Posterior cingulate gyrus (tissue), 11 donors: ENCODE results near the gene KRT222.

Experiments used
- DNase-seq, 10 donors: peaks; one replicate each; pipeline versions ENCODE4 v3.0.0 to v3.0.0-alpha.2; 2020 to 2021; ENCODE audit warnings: mixed read lengths in 3 of 10
- intact Hi-C: fragments of 100-400 bp; cut with DNase I; formaldehyde crosslinking; loops from one replicate; pipeline ENCODE4 v1.15.1; 2023

The KRT222 gene

DNA sequence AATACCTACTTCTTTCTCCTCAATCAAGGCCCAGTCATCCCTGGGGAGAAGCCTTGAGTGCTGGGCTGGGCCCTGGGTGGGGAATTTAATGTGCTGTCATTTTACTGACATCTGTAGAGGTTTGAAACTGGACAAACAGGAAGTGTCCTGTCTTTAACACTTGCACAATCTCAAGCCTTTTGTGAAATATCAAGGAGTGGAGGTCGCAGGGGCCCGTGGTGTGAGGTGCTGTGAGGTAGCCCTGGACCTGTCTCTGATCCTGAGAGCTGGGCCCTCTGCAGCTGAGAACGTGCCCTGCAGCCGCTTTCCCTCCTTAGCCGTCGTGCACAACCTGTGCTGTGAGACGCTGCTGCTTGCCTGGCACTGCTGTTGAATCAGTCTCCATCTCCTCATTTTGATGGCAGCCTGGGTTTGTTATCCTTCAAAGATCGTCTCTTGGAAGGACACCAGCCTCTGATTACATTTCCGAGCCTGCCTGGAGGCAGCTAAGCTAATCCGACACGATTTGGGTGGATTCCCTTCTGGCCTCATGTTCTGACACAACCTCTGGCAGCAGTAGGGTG lies 47.2 kb downstream of the KRT222 start:
- intact Hi-C loops, result no loop called here
- DNase-seq, result no peak

DNA sequence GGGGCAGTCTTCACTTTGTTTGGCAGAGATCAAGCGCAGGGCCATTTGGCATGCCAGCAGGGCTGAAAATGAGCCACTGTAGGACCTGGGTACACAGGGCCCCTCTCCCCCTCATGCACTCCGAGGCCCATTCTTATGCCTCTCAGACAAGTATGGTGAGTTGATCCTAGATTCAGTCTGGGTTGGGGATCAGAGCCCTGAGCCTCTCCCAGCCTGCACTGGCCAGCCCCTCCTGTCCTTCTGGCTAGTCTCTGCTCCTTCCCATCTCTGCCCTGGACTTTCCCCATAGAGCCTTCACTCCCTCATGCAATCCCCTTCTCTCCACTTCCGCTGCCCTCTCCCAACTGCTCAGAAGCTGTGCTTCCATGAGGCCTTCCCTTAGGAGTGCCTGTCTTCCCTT lies 48.4 kb downstream of the KRT222 start:
- intact Hi-C loops, result no loop called here
- DNase-seq, result no peak

DNA sequence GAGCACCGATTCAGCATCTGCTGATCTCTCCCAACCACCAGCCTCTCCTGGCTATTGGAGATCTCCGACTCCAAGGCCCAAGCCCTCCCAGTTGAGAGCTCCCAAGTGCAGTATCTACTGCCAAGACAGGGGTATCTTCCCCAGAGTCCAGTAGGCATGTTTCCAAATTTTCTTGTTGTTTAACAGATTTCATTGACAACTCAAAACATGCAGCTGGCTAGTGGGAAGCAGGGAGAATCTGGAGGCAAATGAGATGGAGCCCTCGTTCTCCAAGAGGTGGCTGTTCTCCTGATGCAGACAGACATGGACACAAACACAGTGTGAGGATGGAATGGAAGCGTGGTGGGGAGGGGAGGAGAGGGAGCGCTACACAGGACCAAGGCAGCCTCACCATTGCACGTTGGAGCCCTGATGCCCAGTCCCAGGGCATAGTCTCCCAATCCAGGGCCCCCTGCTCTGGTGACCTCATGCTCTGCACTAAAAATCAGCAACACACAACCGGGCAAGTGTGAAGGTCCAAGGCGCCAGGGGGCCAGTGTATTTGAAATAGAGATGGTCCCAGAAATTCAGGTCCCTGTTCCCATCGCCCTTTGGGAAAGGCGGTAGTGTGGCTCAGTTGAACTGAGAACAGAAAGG lies 49.0 kb downstream of the KRT222 start:
- intact Hi-C loops, result no loop called here
- DNase-seq, result no peak

DNA sequence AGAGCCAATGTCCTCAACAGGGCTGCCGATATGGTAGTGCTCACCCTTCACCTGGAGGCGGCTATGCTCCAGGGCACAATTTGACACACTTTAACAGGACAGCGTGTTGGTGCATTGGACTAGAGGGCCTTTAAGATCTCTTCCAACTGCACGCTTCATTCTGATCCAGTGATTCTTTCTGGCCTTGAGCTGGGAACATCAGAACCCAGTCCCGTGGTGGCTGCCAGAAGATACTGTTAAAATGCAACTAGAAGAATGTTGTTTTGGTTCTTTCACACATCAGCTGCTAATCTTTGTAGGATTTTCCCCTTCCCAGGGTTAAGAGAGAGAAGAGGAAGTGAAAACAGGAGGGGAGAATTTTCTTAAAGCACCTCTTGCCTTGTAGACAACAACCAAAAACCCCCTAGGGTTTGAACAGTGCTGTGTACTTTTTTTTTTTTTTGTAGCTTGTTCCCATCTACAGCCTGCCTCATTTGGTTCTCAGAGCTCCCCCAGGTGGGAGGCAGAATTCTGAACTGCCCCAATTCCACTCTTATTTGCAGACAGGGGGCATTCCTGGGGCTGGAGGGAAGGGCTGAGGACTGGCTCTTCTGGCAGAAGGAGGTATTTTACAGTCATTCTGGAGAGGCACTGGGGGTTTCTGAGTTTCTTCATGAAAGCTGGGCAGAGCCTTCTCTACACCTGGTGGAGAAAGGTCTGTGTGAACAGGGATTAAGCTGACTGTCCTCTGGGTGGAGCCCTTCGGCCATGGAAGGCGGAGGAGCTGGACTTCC lies 49.7 kb downstream of the KRT222 start:
- intact Hi-C loops, result no loop called here
- DNase-seq, result peak in 6 of 10 donors; percentile 22 to 93 (median 34)

DNA sequence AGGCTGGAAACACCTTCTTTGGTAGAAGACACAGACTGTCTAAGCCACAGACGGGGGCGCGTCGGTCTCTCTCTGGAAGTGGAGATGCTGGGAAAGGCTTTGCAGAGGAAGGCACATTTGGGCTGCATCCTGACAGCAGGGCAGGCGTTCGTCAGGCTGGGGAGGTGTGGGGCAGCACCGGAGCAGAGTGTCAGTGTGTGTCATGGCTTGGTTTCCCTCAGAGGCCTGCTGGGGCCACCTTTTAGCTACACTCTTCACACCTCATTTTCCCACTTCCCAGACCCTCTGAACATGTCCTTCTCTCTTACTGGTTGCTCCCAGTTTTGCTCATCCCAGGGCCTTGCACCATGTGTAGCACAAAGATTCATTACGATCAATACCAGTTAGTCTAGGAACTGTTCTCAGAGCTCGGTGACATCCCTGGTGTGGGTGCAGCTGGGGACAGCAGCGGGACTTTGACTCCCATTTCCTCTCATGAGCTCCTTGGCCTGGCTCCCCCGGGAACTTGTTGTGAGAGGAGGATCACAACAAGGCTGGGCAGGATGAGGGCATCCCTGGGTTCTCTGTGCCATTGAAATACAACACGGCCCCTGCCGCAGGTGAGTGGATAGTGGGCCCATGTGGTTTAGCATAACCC lies 50.4 kb downstream of the KRT222 start:
- intact Hi-C loops, result no loop called here
- no peak for DNase-seq

DNA sequence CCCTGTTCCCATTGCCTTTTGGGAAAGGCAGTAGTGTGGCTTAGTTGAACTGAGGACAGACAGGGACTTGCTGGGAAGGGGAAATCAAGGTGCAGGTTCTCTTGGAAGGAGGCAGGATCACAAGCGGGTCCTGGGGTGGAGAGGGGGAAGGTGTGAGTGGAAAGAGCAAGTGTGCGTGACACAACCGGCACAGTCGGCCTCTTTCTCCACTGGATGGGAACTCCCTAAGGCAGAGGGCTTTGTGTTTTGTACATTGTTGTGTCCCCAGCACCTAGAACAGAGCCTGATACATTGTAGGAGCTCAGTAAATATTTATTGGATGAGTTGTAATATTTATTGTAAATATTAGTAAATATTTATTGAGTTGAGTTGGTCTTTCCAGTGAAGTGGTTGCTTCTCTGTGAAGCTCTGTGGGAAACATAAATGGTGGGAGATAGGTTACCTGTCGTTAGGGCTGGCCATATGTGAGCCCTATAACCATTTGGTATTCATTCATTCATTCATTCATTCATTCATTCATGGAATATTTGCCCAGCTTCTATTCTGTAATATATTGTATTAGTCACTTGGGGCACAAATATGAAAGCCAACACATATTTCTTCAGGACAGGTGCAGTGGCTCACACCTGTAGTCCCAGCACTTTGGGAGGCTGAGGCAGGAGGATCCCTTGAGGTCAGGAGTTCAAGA lies 51.4 kb downstream of the KRT222 start:
- intact Hi-C loops, result no loop called here
- no peak for DNase-seq

DNA sequence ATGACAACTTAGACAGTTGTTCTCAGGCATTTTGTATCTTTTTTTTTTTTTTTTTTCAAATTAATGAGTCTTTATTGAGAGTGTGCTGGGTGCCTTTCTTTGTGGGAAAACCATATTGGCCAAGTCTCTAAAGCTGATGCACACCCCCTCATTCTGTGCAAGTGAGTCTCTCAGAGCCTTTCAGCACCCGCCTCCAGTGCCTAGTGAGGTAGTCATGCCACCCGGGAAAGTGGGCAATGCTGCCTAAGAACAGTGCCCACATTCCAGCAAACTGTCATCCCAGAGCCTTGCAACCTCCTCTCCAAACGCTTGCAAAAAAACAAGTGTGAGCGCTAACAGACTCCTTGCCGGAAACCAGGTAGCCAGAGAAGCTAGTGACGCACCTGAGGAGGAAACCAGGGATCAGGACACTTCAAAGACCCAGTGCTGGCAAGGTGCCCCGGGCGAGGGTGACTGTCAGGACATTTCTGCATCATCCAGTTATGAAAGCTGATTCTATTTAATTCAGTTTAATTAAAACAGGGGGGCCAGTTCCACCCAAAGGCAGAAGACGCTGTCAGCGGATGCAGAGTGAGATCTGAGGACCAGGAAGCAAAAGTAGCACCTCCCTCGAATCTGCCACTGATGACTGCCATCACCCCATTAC lies 52.3 kb downstream of the KRT222 start:
- DNase-seq, result peak in 8 of 10 donors; percentile 51 to 95 (median 68)
- intact Hi-C loops, result no loop called here

DNA sequence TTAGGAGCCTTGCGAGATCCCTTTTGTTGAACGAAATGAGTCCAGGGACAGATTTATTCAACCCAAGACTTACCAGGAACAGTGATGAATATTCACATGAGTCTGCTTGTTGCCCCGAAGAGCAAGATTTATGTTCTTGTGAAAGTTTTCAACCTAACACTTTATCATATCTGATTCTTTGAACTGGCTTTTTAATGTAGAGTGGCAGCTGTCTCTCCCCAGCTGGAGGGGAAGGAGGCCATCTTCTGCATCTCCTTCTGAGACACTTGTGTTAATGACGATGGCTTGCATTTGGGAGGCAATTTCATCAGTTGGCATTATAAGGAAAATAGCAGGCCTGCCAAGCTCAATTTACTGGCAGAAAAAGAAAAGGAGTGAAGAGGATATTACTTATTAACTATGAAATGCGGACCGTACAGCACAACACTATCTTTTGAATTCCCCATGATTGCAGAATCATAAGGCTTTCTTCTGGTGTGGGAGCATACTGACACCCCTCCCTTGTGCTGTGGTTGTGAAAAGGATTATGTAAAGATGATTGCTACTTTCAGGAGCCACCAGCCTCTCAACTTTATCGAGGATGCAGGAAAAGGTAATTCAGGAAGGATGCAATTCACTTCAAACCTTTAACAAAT lies 53.0 kb downstream of the KRT222 start:
- intact Hi-C loops, result no loop called here
- no peak for DNase-seq

DNA sequence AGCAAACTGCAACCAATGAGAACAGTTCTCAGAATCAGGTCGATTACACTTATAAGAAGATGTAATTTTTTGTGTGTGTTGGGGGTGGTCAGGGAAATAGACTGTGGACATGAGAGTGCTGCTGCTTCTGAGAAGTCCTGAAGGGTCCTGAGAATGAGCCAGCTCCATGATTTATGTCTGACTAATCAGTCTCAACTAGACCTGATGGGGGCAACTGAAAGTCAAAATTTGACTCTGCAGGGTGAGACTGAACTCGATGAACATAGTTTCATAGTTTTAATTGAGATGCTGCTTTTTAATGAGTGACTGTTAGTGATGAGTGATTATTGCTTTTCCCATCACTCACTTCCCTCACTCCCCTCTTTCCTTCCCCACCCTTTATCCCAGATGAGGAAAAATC lies 54.6 kb downstream of the KRT222 start:
- no peak for DNase-seq
- intact Hi-C loops, result no loop called here

DNA sequence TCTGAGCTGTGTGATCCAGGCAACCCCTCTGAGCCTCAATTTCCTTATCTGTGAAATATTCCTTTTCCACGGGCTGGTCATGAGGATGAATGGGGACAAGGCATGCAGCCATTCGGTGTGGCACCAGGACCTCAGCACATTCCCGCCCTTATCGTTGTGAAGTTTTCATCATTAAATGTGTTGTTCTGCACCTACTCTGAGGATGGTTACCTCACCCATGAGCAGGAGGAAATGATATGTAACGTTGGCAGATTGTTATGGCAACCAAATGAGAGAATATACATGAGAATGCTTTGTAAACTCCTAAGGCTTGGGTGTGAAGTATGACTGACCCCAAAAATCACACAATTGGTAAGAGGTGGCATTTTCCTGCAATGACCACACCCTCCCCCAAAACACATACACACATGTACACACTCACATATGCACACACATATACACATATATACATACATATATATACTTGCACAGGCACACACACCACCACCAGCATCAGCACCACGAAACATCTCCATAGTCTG lies 56.9 kb downstream of the KRT222 start:
- intact Hi-C loops, result no loop called here
- no peak for DNase-seq

DNA sequence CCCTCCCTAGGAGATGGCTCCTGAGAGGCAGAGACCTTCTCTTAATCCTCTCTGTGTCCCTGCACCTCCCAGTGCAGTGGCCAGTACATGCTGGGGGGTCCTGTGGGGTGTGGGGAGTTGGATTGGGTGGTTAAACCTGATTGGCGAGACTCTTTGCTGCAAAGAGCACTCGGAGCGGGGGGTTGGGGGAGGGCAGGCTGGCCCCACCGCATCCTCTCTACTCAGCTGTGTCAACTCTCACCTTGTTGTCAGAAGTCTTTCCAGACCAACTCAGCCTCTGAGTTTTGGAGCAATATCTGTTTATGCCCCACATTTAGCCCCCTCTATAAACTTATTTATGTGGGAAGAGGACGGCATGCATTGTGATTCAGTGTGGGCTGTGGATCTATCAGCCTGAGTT lies 57.3 kb downstream of the KRT222 start:
- no peak for DNase-seq
- intact Hi-C loops, result no loop called here

DNA sequence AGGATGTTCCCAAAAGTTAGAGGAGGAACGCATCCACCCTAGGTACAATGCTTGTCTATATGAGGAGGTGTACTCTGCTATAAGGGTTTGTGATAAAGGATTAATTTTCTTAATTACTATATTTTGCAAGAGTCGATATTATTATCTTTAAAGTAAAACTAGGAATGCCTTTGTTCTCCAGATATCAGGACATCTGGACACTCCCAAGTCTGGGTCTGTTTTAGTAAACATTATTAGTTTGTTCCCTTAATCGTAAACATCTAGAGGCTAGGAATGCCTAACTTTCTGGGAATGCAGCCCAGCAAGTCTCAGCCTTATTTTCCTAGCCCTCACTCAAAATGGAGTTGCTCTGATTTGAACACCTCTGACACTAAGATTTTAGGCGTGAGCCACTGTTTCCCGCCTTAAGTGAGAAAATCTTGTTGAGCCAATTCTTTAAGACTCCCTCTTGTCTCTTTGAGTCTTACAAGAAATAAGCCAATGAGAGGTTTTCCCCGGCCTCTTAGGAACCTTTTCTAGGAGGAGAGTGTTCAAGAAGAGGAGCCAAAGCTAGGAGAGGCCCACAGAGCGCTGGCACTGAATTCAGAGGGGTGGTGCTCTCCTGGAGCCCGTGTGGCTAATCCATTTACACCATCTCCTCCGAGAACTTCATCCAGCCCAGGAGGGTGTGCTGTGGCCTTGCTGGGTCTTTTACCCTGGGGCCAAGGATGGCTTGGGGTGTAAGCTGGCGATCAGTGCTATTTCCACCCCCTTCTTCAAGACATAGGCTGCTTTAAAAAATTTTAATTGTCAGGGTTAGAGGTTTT lies 58.2 kb downstream of the KRT222 start:
- no peak for DNase-seq
- intact Hi-C loops, result no loop called here

DNA sequence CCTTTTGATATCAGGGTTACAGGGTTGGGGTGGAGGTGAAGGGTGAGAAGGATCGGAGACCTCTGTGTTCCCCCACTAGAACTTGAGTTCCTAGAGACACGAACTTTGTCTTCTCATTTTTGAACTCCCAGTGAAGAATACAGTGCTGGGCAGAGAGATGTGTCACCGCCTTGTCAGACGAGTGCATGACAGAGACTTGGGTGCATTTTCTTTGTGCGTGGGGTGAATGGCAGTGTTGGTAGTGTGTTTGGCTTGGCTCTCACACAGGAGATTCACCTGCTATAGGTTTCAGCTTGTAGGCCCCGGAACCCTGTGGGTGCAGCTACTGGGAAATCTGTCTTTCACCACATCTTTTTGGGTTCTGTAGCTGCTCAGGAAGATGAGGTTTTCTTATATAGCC lies 59.7 kb downstream of the KRT222 start:
- intact Hi-C loops, result no loop called here

More for the DNA sequence above, 59.7 kb downstream of the KRT222 start:
- no peak for DNase-seq
